Caki2 (cell line): ENCODE results near the gene METTL2A. TPM values are rescaled to one million over a fixed set of nuclear protein-coding genes. Genes with fewer than 3 reads are reported as not detected.
"Not testable (repeated sequence)": the region's sequence is repeated elsewhere in the genome, so short reads cannot be mapped to it uniquely, and the experiment has no call there.

Experiments used
- DNase-seq: peaks from one replicate; pipeline ENCODE4 v3.0.0-alpha.2; 2015; ENCODE audit warnings: low read depth
- in situ Hi-C: cut with HindIII; loops from 2 replicates; pipeline ENCODE4 v1.10.0; 2016; ENCODE audit warnings: low sequenced_read_pairs, low pct_unique_long_range_greater_than_20kb, mixed read lengths
- total RNA-seq: library from RNA; depleted of rRNA; stranded (reverse); fragments of >200 nt; shearing (Covaris generic); gene quantifications from 2 replicates; pipeline ENCODE4 v1.2.3, GENCODE V29; 2014; ENCODE audit warnings: low replicate concordance

METTL2A gene
- total RNA-seq, 1 experiment from 2014 or later: 31.2 TPM

DNA sequence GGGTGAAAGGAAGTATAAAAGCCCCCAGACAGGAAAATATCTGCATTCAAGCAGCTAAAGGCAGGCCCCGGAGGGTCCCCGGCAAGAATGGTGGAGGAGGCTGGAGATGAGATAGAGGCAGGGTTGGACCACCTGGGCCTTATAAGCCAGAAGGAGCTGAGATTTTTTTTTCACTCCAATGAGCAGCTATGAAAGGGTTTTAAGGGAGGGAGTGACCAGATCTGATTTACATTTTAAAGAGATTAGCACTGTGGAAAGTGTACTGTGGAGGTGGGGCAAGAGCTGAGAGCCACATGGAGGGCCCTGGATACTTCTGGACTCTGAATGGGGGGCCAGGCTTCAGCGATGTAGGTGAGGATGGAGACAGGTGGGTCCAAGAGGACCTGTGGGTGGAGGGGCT is 40.7 kb downstream of the METTL2A start:
- DNase-seq, in situ Hi-C loops: not testable (repeated sequence)

DNA sequence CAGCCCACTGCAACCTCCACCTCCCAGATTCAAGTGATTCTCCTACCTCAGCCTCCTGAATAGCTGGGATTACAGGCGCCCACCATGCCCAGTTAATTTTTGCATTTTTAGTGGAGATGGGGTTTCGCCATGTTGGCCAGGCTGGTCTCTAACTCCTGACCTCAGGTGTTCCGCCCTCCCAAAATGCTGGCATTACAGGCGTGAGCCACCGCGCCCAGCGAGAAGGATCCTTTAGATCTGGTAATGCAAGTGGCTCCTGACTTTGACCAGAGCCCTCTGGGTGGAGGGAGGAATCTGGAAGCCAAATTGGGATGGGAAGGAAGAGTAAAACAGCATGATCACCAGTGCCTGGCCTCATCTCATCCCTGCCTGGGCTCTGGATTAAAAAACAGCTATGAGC is 41.6 kb downstream of the METTL2A start:
- in situ Hi-C loops, DNase-seq: not testable (repeated sequence)

DNA sequence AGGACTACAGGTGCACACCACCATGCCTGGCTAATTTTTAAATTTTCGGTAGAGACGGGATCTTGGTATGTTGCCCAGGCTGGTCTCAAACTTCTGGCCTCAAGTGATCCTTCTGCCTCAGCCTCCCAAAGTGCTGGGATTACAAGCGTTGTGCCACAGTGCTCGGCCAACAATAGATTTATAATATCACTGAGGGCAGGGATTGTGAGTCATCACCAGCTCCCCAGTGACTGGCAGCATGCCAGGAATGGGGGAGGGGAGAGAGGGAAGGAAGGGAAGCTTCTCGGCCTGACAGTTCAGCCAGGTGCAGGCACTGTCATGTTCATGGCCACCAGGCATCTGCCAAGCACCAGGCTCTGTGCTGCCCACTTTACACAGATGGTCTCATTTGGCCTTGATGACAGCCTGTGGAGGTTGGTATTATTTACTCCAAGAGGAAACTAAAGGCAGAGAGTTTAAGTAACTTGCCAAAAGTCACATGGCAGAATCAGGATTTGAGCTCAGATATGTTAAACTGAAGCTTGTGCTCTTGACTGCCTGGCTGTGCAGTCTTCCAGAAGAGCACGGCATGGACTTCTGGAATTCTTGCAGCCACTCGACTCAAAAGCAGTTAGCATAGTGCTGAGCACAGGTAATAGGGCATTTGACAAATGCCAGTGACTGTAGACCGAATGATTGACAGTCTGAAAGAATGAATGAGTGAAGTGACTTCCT is 47.1 kb downstream of the METTL2A start:
- in situ Hi-C loops: not testable (repeated sequence)
- DNase-seq: peak; percentile 90

DNA sequence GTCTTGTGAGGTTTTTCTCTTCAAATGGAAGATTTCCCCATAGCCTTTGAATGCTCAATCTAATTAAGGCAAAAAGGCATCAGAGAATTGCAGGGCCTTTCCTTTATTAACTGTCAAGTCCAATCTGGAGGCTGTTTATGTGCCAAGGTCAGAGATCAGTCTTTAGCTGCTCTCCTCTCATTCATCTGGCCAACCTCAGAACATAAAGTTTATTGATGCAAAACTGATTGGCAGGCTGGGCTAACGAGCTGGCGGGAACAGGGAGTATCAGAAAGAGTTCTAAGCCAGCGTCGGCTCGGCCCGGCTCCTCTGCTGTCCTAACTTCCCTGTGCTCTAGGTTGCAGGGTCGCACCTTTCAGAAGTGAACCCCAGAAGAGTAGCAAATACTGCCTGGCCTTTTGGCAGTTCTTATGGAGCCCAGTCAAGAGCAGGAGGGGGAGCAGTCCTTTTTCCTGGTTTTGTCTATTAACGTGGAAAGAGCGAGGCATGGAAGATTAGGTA is 47.7 kb downstream of the METTL2A start:
- in situ Hi-C loops, DNase-seq: not testable (repeated sequence)

DNA sequence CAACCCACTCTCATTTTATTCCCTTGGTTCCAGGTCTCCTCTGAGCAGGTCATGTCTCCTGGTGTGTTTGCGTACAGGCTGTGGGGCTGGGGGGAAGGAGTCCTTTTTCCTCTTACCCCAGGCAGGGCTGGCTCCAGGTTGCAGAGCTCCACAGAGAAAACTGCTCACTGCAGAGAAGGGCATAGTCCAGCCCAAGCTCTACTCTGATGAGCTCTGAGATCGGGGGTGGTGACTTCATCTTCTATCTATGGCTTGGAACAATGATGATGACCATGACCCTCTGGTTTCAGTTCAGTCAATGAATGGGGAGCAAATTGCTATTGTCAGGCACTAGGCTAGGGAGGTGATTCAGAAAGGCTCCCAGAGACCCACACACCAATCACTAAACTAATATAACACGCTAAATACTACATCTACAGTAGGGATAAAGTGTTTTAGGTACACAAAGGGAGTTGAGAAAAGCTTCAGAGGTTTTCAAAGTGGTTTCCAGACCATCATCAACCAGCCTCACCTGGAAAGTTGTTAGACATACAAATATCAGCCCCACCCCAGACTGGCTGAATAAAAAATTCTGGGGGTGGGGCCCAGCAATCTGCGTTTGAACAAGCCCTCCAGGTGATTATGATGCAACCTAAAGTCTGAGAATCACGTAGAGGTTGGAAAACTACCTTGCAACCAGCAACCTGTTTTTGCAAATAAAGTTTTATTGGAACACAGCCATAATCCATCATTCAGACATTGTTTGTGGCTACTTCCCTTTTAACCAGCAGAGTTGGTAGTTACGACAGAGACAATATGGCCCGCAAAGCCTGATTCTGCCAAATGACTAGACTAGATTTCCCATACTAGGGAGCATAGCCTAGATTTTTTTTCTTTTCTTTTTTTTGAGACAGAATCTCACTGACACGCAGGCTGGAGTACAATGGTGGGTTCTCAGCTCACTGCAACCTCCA is 49.6 kb downstream of the METTL2A start:
- in situ Hi-C loops, DNase-seq: not testable (repeated sequence)

DNA sequence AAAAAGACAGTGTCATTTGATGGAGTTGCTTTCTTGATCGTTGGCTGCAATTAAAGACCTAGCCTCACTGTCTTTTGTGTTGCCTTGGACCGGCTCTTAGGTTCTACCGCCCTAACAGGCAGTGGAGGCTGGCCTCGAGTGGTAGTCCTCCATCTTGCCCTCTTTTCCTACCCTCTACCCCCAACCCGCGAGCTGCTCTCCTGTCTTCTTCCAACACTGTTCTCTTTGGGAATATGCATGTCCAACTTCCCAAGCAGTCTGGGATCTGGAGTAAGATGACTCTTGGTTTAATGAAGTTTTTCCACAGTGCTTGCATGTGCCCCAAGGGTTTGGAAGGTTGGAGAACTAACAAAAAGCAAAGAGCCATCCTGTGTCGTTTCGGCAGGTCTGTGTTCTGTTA is 53.4 kb downstream of the METTL2A start:
- DNase-seq, in situ Hi-C loops: not testable (repeated sequence)

DNA sequence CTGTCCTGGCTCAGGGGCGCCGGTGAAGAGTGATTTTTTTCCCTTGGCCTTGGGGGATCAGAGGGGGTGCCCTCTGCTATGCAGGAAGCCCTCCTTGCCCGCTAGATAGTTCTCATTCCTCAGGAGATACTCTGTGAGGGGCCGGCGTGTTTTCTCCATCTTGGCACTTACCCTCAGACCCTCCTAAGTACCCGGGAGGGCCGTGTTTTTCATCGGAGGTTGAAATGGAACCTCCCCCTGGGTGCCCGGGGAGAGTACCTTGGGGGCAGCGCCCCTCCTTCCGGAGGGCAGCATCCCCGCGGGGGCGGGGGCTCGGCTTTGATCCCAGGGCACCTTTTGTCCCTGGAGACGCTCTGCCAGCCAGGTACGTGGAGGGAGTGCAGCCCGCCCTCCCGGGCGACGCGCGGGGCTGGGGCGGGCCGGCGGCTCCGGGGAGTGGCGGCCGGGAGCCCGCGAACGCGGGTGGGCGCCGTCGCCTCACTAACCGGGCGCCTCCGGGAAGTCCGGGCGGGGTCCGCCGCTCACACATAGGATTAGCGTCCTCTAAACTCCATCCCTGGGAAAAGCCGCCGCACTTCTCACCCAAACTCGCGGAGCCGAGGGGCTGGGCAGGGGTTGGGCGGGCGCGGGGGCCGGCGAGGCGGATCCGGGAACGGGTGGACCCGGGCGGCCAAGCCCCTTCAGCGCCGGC is 54.2 kb downstream of the METTL2A start:
- DNase-seq, in situ Hi-C loops: not testable (repeated sequence)

DNA sequence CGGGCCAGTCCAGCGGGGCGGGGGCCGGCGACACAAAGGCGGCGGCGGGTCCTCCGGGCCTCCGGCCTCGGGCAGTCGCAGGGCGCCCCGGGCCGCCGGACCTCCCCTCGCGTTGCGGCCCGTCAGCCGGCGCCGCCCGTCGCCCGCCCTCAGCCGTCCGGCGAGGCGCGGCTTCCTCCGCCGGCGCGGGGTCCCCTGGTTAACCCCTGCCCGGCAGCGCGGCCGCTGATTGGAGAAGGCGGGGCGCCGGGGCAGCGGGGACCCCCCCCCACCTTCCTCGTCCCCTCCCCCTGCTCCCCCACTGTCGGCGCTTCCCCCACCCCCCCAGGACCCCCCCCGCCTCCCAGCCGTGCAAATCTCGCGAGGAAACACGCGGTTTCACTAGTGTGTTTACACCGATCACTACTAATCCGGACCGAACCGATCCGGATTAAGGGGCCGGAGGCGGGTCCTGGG is 54.8 kb downstream of the METTL2A start, which contains the start of gene TLK2:
Gene TLK2, plus strand, starts transcription at position 402 of the 456 bp plus-strand sequence. CDS start 2,301 bp downstream, outside the sequence.
- in situ Hi-C loops: no loop called here
- DNase-seq: peak; percentile 70

DNA sequence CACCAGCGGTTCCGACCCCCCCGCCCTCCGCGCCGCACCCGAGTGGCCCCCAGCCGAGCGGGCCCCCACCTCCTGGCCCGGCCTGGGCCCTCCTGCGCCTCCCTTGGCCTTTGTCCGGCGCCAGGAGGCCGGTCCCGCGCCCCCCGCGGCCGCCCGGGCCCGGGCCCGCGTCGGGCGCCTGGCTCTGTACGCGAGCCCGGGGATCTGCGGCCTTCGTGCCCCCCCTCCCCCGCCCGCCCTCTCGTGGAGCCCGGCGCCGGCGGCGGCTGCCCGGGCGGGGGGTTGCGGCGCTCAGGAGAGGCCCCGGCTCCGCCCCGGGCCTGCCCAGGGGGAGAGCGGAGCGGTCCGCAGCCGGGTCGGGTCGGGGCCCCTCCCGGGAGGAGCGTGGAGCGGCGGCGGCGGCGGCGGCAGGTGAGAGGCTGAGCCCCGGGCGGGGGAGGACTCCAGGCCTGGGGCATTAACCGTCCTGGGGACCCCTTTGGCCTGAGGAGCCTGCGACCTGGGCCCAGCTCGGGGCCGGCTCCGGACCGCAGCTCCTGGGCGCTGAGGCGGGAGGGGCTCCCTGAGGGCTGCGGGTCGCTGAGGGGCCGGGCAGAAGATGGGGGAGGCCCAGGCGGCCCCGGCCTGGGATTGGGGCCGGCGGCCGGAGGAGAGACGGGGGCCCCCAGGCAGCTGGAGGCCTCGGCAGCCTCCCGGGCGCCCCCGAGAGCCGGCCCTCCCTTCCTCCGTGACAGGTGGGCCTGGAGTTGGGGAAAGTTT is 55.4 kb downstream of the METTL2A start:
- in situ Hi-C loops: not testable (repeated sequence)
- DNase-seq: peak; percentile 45

DNA sequence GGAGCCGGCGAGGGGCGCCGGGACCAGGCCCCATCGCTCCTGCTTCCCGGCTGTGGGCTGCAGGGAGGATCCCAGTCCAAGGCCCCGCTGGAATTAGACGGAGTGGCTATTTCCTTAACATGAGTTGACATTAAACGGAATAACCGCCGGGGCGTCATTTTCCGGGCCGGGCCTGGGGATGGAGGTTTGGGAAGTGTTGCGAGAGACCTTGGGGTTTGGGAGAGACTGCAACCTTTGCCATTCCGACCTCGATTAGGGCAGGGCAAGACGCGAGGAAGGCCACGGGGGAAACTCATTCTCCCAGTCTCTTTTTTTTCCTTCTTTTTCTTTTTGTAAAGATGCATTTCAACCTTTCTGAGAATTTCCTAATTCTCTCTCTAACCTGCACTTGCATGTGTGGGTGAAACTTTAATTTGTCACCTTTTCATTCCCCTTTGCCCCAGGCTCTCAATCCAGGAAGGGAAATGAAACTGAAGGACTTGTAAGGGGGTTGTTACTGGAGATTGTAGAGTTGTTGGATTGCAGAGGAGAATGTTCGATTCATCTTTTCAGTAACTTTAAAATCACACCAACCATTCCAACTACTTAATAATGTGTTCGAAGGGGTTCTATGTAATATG is 56.1 kb downstream of the METTL2A start:
- DNase-seq: peak; percentile 47
- in situ Hi-C loops: not testable (repeated sequence)

DNA sequence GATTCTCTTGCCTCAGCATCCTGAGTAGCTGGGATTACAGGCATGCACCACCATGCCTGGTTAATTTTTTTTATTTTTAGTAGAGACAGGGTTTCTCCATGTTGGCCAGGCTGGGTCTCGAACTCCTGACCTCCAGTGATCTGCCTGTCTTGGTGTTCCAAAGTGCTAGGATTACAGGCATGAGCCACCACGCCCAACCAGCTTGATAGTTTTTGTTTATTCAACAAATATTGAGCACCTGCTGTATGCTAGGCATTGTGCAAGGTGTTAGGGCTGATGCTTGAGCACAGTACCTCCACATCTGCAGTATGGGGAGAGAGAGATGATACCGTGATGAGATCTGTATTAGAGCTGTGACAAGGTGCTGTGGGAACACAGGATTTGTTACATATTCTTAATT is 58.9 kb downstream of the METTL2A start:
- DNase-seq, in situ Hi-C loops: not testable (repeated sequence)

DNA sequence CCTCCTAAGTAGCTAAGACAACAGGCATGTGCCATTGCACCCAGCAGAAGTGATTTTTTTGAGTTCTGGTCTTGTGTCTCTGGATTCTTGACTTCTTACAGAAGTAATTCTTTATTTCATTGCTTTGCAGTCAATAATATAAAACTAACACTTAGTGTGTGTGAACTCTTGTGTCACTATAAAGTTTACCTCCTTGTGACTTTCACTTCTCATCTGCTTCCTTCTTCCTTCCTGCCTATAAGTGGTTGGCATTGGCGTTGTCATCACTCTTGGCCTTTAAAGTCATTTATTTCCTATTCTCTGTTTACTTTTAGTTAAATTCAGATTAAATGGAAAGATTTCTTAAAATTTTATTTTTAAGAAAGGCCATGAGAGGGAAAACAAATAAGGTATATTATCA is 67.3 kb downstream of the METTL2A start:
- DNase-seq, in situ Hi-C loops: not testable (repeated sequence)

DNA sequence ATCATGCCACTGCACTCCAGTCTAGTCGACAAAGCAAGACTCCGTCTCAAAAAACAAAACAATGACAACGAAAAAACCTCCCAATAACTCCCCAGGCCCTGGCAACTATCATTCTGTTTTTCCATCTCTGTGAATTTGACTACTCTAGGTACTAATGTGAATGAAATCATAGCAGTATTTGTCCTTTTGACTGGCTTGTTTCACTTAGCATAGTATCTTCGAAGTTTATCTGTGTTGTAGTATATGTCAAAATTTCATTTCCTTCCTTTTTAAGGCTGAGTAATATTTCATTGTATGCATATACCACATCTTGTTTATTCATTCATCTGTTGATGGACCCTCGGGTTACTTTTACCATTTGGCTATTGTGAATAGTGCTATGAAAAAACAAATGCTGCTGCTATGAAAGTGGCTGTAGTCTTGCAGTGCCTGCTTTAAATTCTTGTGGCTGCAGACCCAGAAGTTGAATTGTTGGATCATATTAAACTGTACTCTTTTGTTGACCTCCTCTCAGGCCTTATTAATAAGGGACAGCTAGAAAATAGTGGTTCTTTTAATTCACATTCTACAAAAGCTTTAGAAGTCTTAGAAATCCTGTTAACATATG is 69.5 kb downstream of the METTL2A start:
- DNase-seq, in situ Hi-C loops: not testable (repeated sequence)

DNA sequence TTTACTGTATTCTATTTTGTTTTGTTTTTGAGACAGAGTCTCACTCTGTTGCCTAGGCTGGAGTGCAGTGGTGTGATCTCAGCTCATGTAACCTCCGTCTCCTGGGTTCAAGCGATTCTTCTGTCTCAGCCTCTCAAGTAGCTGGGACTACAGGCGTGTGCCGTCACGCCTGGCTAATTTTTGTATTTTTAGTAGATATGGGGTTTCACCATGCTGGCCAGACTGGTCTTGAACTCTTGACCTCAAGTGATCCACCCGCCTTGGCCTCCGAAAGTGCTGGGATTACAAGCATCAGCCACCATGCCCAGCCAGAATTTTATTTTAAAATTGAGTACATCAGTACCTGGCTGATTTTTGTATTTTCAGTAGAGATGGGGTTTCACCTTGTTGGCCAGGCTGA is 70.4 kb downstream of the METTL2A start:
- in situ Hi-C loops, DNase-seq: not testable (repeated sequence)

DNA sequence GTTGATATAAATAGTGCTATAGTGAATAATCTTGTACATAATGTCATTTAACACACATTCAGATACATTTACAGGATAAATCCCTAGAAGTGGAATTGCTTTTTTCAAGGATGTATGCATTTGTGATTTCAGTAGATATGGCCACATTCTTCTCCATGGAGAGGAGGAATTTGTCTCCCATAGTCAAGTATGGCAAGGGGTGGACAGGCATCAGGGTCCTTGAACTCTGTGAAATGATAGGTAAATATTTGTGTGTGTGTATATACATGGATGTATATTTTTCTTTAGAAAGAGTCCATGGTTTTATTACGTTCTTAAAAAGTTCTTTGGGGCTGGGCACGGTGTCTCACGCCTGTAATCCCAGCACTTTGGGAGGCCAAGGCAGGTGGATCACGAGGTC is 72.6 kb downstream of the METTL2A start:
- in situ Hi-C loops: not testable (repeated sequence)

DNA sequence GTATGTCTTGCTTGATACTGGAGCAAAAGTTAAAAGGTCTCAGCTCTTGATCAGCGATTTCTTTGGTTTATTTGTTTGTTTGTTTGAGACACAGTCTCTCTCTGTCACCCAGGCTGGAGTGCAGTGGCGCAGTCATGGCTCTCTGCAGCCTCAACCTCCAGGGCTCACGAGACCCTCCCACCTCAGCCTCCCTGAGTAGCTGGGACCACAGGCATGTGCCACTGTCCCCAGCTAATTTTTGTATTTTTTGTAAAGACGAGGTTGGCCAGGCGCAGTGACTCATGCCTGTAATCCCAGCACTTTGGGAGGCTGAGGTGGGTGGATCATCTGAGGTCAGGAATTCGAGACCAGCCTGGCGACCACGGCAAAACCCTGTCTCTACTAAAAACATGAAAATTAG is 75.1 kb downstream of the METTL2A start:
- in situ Hi-C loops, DNase-seq: not testable (repeated sequence)

More for the DNA sequence above, 72.6 kb downstream of the METTL2A start:
- DNase-seq: not testable (repeated sequence)
